Adipocyte (in vitro differentiated cells): ENCODE measurements around the gene DNAJC17.

Source experiments
- DNase-seq: peaks from one replicate; pipeline ENCODE4 v3.0.0-alpha.2; 2015; ENCODE audit warnings: low read depth
- H3K27me3 ChIP-seq: replicated peaks from 2 replicates; pipeline ENCODE4 v1.7.0; 2013; ENCODE audit warnings: mild to moderate bottlenecking, low read length, moderate library complexity; ENCODE audit not compliant: control insufficient read depth, insufficient read depth
- H3K36me3 ChIP-seq: 2 replicates; pipeline ENCODE4 v1.7.0; 2013; ENCODE audit warnings: low read length, mild to moderate bottlenecking, moderate library complexity; ENCODE audit not compliant: control insufficient read depth, insufficient read depth, severe bottlenecking
- H3K4me1 ChIP-seq: 2 replicates; pipeline ENCODE4 v1.7.0; 2013; ENCODE audit warnings: mild to moderate bottlenecking, low read length, moderate library complexity; ENCODE audit not compliant: control insufficient read depth, insufficient read depth
- H3K4me3 ChIP-seq: 2 replicates; pipeline ENCODE4 v1.7.0; 2013; ENCODE audit warnings: mild to moderate bottlenecking, low read length, moderate library complexity
- H3K9ac ChIP-seq: 2 replicates; pipeline ENCODE4 v1.7.0; 2013; ENCODE audit warnings: mild to moderate bottlenecking, low read length, moderate library complexity
- H3K9me3 ChIP-seq: 2 replicates; pipeline ENCODE4 v1.7.0; 2013; ENCODE audit warnings: mild to moderate bottlenecking, low read length, moderate library complexity; ENCODE audit not compliant: control insufficient read depth

Gene DNAJC17

GRCh38 chr15:40746916-40747418 is 60.3 kb downstream of the DNAJC17 start:
- no peaks in the 10 kb centered on the region for H3K9me3 ChIP-seq
- peak; percentile 51 for DNase-seq
- peaks cover 51% of the 10 kb centered on the region for H3K36me3 ChIP-seq
- no peak overlapping the region for H3K4me3 ChIP-seq
- no peak overlapping the region for H3K9ac ChIP-seq
- H3K4me1 ChIP-seq = peaks cover 31% of the 10 kb centered on the region
- no peaks in the 10 kb centered on the region for H3K27me3 ChIP-seq

GRCh38 chr15:40744815-40745152 is 62.5 kb downstream of the DNAJC17 start:
- no peak overlapping the region for H3K9ac ChIP-seq
- peaks cover 31% of the 10 kb centered on the region for H3K4me1 ChIP-seq
- H3K36me3 ChIP-seq = peaks cover 39% of the 10 kb centered on the region
- H3K4me3 ChIP-seq = no peak overlapping the region
- no peaks in the 10 kb centered on the region for H3K9me3 ChIP-seq
- DNase-seq = no peak
- no peaks in the 10 kb centered on the region for H3K27me3 ChIP-seq

- Histone ChIP-seq H3K4me1 (peaks cover 31% of the 10 kb centered on the region), H3K9me3 (no peaks in the 10 kb centered on the region), H3K27me3 (no peaks in the 10 kb centered on the region), H3K4me3 (no peak overlapping the region), H3K9ac (no peak overlapping the region), H3K36me3 (peaks cover 39% of the 10 kb centered on the region)
- peak; percentile 19 for DNase-seq
These were observed 63.1 kb downstream of the DNAJC17 start for GRCh38 chr15:40743921-40744814.

- DNase-seq = no peak
- Histone ChIP-seq H3K27me3 (no peaks in the 10 kb centered on the region), H3K9me3 (no peaks in the 10 kb centered on the region), H3K4me1 (peaks cover 31% of the 10 kb centered on the region), H3K9ac (no peak overlapping the region), H3K4me3 (no peak overlapping the region), H3K36me3 (peaks cover 42% of the 10 kb centered on the region)
These were observed 63.8 kb downstream of the DNAJC17 start for GRCh38 chr15:40743485-40743901.

GRCh38 chr15:40739854-40740253 is 67.4 kb downstream of the DNAJC17 start:
- DNase-seq = no peak
- Histone ChIP-seq H3K27me3 (no peaks in the 10 kb centered on the region), H3K9ac (no peak overlapping the region), H3K36me3 (peaks cover 68% of the 10 kb centered on the region), H3K9me3 (no peaks in the 10 kb centered on the region), H3K4me1 (peaks cover 16% of the 10 kb centered on the region), H3K4me3 (no peak overlapping the region)

GRCh38 chr15:40739047-40739446 is 68.2 kb downstream of the DNAJC17 start:
- peaks cover 72% of the 10 kb centered on the region for H3K36me3 ChIP-seq

GRCh38 chr15:40737048-40737447 is 70.2 kb downstream of the DNAJC17 start:
- Histone ChIP-seq H3K36me3 (peaks cover 70% of the 10 kb centered on the region), H3K9me3 (no peaks in the 10 kb centered on the region)

More at GRCh38 chr15:40739047-40739446, 68.2 kb downstream of the DNAJC17 start:
- no peak overlapping the region for H3K9ac ChIP-seq
- no peaks in the 10 kb centered on the region for H3K27me3 ChIP-seq
- H3K4me1 ChIP-seq = peaks cover 8% of the 10 kb centered on the region
- no peaks in the 10 kb centered on the region for H3K9me3 ChIP-seq
- no peak overlapping the region for H3K4me3 ChIP-seq
- no peak for DNase-seq

GRCh38 chr15:40736575-40736974 is 70.7 kb downstream of the DNAJC17 start:
- H3K27me3 ChIP-seq = no peaks in the 10 kb centered on the region
- H3K9ac ChIP-seq = no peak overlapping the region
- DNase-seq = no peak
- H3K36me3 ChIP-seq = peaks cover 75% of the 10 kb centered on the region
- no peak overlapping the region for H3K4me3 ChIP-seq
- no peaks in the 10 kb centered on the region for H3K9me3 ChIP-seq
- H3K4me1 ChIP-seq = no peaks in the 10 kb centered on the region

More at GRCh38 chr15:40737048-40737447, 70.2 kb downstream of the DNAJC17 start:
- no peak for DNase-seq
- Histone ChIP-seq H3K9ac (no peak overlapping the region), H3K4me3 (no peak overlapping the region), H3K4me1 (no peaks in the 10 kb centered on the region), H3K27me3 (no peaks in the 10 kb centered on the region)

- Histone ChIP-seq H3K9me3 (no peaks in the 10 kb centered on the region), H3K4me1 (peaks cover 7% of the 10 kb centered on the region), H3K9ac (no peak overlapping the region), H3K27me3 (no peaks in the 10 kb centered on the region), H3K36me3 (peaks cover 49% of the 10 kb centered on the region), H3K4me3 (no peak overlapping the region)
- DNase-seq = no peak
These were observed 76.2 kb downstream of the DNAJC17 start for GRCh38 chr15:40731034-40731433.

- H3K9me3 ChIP-seq = no peaks in the 10 kb centered on the region
- H3K4me3 ChIP-seq = no peak overlapping the region
- no peak for DNase-seq
- peaks cover 4% of the 10 kb centered on the region for H3K36me3 ChIP-seq
- no peaks in the 10 kb centered on the region for H3K4me1 ChIP-seq
- no peaks in the 10 kb centered on the region for H3K27me3 ChIP-seq
- H3K9ac ChIP-seq = no peak overlapping the region
These were observed 83.4 kb downstream of the DNAJC17 start for GRCh38 chr15:40723919-40724318.

- Histone ChIP-seq H3K9ac (no peak overlapping the region), H3K27me3 (no peaks in the 10 kb centered on the region), H3K4me1 (no peaks in the 10 kb centered on the region), H3K9me3 (no peaks in the 10 kb centered on the region), H3K36me3 (no peaks in the 10 kb centered on the region), H3K4me3 (no peak overlapping the region)
- no peak for DNase-seq
These were observed 84.3 kb downstream of the DNAJC17 start for GRCh38 chr15:40722934-40723333.
